Measurements from ENCODE around the gene COMMD8. TPM values are rescaled to one million over a fixed set of nuclear protein-coding genes. Genes with fewer than 3 reads are reported as not detected.

Gene COMMD8
- total and polyA plus RNA-seq, 10 of the 15 experiments (the other 5 are each of a cell fraction or from before 2014, with no cell fraction given): 27.6 to 156 (median 48.4) TPM

DNA sequence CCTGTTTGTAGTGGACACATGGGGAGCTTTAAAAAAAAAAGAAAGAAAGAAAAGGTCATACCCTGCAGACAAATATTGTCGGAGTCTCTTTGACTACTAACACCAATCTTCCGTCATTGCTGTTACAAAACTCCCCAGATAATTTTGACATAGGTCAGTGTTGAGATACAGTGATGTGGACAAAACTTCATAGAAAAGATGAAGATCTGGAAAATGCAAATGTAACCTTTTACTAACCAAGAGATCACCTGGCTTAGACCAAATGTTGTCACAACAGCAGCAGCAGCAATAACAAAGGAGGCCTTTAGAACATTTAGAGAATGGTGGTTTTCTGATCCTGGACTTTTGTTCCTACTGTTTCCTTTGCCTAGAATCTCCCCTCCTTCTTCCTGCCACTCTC, 8.1 kb upstream of the COMMD8 start:
- no TSS peak for BruUV-seq (replicated peaks)
- SMC1A ChIA-PET (ENCODE audit: uncharacterized antibody, unreplicated experiment): interaction anchor here (1.4 to 6.2 kb wide), 4 partner anchors 8 to 37 kb away, joined by 3 to 62 read pairs (median 3); partner anchors contain the start of genes ATP10D and COMMD8
- RAD21 ChIA-PET (ENCODE audit: unreplicated experiment): interaction anchor here (1.1 kb wide), 1 partner anchor 9 kb away, joined by 3 read pairs; no protein-coding TSS in a partner anchor
- no peaks in the 10 kb centered on the region for H3K27me3 ChIP-seq (replicated peaks in 1 of 2; ENCODE audit: control insufficient read depth in 2 of 2, insufficient read depth in 2 of 2, low read length in 1 of 2)
- no peak overlapping the region for H3K9ac ChIP-seq (ENCODE audit: control insufficient read depth, insufficient read depth, low read length)
- in situ Hi-C loops (cut with MboI): no loop called here
- no peak overlapping the region for H3K27ac ChIP-seq (ENCODE audit: control insufficient read depth, insufficient read depth)
- H3K4me3 ChIP-seq: no peak overlapping the region
- H2AFZ ChIP-seq (ENCODE audit: control insufficient read depth, low read depth, low read length): no peak overlapping the region
- CTCF ChIA-PET: interaction anchor here (0.8 to 3.8 kb wide), 2 partner anchors 12 to 361 kb away, joined by 3 to 27 read pairs; partner anchors contain the start of gene ATP10D
- no peaks in the 10 kb centered on the region for H3K36me3 ChIP-seq (ENCODE audit: control insufficient read depth in 2 of 2, insufficient read depth in 2 of 2, low read length in 1 of 2)
- no peaks in the 10 kb centered on the region for H3K9me3 ChIP-seq (replicated peaks; ENCODE audit: control insufficient read depth, insufficient read depth, low read length)
- intact Hi-C loops (cut with micrococcal nuclease; ENCODE audit: unreplicated experiment): no loop called here
- H4K20me1 ChIP-seq (ENCODE audit: control insufficient read depth, insufficient read depth): no peaks in the 10 kb centered on the region
- no peak for TF ChIP-seq NFXL1 (IDR thresholded peaks at IDR 0.05; ENCODE audit: borderline replicate concordance)
- no peak overlapping the region for H3K4me2 ChIP-seq (ENCODE audit: control insufficient read depth, insufficient read depth)
- H3K79me2 ChIP-seq (ENCODE audit: control insufficient read depth, insufficient read depth, low read length): no peaks in the 10 kb centered on the region
- POLR2A ChIA-PET: interaction anchor here (1.5 to 6.2 kb wide), 2 partner anchors 11 to 12 kb away, joined by 4 to 36 read pairs; partner anchors contain the start of gene ATP10D
- DNase-seq (ENCODE audit: low read depth, low spot score) (no peak), FAIRE-seq (no peak), ATAC-seq (no peak)
- WGBS (ENCODE audit: insufficient coverage, insufficient replicate concordance, low lambda C conversion rate, missing lambda C conversion rate): 98% methylated on average over 2 of the region's 2 CpGs
- H3K4me1 ChIP-seq (ENCODE audit: control insufficient read depth, insufficient read depth, low read length): no peaks in the 10 kb centered on the region

DNA sequence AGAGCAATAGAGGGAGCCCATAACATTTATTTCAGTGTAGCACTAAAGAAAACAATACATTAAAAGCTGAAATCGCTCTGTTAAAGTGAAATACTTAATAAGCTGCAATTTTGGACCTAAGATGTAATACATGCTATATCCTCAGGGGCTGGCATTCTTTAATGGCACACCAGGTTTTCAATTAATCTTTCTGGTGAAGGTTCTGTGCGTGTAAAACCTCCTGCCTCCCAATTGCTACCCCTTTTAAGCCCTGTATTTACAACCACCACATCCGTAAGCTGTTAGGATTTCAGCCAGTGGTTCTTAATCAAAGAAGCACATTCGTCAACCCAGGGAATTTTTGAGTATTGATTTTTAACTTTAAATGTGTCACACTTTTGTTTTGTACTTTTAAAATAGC, 7.6 kb upstream of the COMMD8 start:
- no peaks in the 10 kb centered on the region for H3K36me3 ChIP-seq (ENCODE audit: control insufficient read depth in 2 of 2, insufficient read depth in 2 of 2, low read length in 1 of 2)
- FAIRE-seq (no peak), ATAC-seq (no peak; the same call in 2 of the 3 replicates), DNase-seq (ENCODE audit: low read depth, low spot score) (no peak)
- H4K20me1 ChIP-seq (ENCODE audit: control insufficient read depth, insufficient read depth): no peaks in the 10 kb centered on the region
- in situ Hi-C loops (cut with MboI): no loop called here
- BruUV-seq (replicated peaks): no TSS peak
- TF ChIP-seq SRF (IDR thresholded peaks at IDR 0.05; ENCODE audit: low read depth in 2 of 2, low read length in 2 of 2) (no peak), NR2C2 (IDR thresholded peaks at IDR 0.05; ENCODE audit: borderline replicate concordance, control insufficient read depth, insufficient read length, low read depth) (no peak), SUPT20H (IDR thresholded peaks at IDR 0.05; ENCODE audit: borderline replicate concordance, control insufficient read depth, low read depth, low read length) (no peak)
- TF ChIP-seq, protein P1, sequence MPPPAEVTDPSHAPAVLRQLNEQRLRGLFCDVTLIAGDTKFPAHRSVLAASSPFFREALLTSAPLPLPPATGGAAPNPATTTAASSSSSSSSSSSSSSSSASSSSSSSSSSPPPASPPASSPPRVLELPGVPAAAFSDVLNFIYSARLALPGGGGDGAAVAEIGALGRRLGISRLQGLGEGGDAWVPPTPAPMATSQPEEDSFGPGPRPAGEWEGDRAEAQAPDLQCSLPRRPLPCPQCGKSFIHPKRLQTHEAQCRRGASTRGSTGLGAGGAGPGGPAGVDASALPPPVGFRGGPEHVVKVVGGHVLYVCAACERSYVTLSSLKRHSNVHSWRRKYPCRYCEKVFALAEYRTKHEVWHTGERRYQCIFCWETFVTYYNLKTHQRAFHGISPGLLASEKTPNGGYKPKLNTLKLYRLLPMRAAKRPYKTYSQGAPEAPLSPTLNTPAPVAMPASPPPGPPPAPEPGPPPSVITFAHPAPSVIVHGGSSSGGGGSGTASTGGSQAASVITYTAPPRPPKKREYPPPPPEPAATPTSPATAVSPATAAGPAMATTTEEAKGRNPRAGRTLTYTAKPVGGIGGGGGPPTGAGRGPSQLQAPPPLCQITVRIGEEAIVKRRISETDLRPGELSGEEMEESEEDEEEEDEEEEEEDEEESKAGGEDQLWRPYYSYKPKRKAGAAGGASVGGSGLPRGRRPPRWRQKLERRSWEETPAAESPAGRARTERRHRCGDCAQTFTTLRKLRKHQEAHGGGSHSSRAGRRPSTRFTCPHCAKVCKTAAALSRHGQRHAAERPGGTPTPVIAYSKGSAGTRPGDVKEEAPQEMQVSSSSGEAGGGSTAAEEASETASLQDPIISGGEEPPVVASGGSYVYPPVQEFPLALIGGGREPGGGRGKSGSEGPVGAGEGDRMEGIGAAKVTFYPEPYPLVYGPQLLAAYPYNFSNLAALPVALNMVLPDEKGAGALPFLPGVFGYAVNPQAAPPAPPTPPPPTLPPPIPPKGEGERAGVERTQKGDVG (CRISPR knock-in tag; IDR thresholded peaks at IDR 0.05): no peak
- WGBS (ENCODE audit: insufficient coverage, insufficient replicate concordance, low lambda C conversion rate, missing lambda C conversion rate): 63% methylated on average over 4 of the region's 4 CpGs
- H3K4me2 ChIP-seq (ENCODE audit: control insufficient read depth, insufficient read depth): no peak overlapping the region
- intact Hi-C loops (cut with micrococcal nuclease; ENCODE audit: unreplicated experiment): no loop called here
- H3K9me3 ChIP-seq (replicated peaks; ENCODE audit: control insufficient read depth, insufficient read depth, low read length): no peaks in the 10 kb centered on the region
- H3K27me3 ChIP-seq (replicated peaks in 1 of 2; ENCODE audit: control insufficient read depth in 2 of 2, insufficient read depth in 2 of 2, low read length in 1 of 2): no peaks in the 10 kb centered on the region
- ChIA-PET SMC1A (ENCODE audit: uncharacterized antibody, unreplicated experiment) (interaction anchor here (1.4 to 6.2 kb wide), 4 partner anchors 8 to 38 kb away, joined by 3 to 62 read pairs (median 3); partner anchors contain the start of genes ATP10D and COMMD8), POLR2A (interaction anchor here (1.5 to 6.2 kb wide), 2 partner anchors 12 to 28 kb away, joined by 3 to 36 read pairs; partner anchors contain the start of gene ATP10D), RAD21 (ENCODE audit: unreplicated experiment) (interaction anchor here (1.1 to 1.4 kb wide), 2 partner anchors 10 to 14 kb away, joined by 3 read pairs; partner anchors contain the start of gene ATP10D), CTCF (interaction anchor here (3.8 kb wide), 1 partner anchor 12 kb away, joined by 27 read pairs; the partner anchor contains the start of gene ATP10D)
- no peaks in the 10 kb centered on the region for H3K4me1 ChIP-seq (ENCODE audit: control insufficient read depth, insufficient read depth, low read length)
- H3K79me2 ChIP-seq (ENCODE audit: control insufficient read depth, insufficient read depth, low read length): no peaks in the 10 kb centered on the region
- H3K4me3 ChIP-seq: no peak overlapping the region
- H3K27ac ChIP-seq (ENCODE audit: control insufficient read depth, insufficient read depth): no peak overlapping the region
- no peak overlapping the region for H2AFZ ChIP-seq (ENCODE audit: control insufficient read depth, low read depth, low read length)
- no peak overlapping the region for H3K9ac ChIP-seq (ENCODE audit: control insufficient read depth, insufficient read depth, low read length)
